Lower leg skin (tissue), 4 donors: Measurements from ENCODE around the gene GRHL3. TPM values are rescaled to one million over a fixed set of nuclear protein-coding genes. Genes with fewer than 3 reads are reported as not detected.

Experiments
- DNase-seq, 2 donors: peaks; one replicate each; pipeline ENCODE4 v3.0.0-alpha.2; 2019; ENCODE audit warnings: low spot score in 2 of 2
- H3K4me3 ChIP-seq: fragments of 200-600 bp; sonication (generic); 2 replicates; pipeline ENCODE4 v1.5.1; 2017; ENCODE audit warnings: mild to moderate bottlenecking, low read depth; ENCODE audit not compliant: poor library complexity, severe bottlenecking
- CTCF ChIP-seq, 3 donors: fragments of 450-650 bp; IDR thresholded peaks; one replicate each; pipeline ENCODE4 v1.5.1; 2016; ENCODE audit warnings: antibody characterized with exemption in 3 of 3, mild to moderate bottlenecking in 3 of 3, moderate library complexity in 2 of 3
- POLR2A ChIP-seq, 2 donors: fragments of 450-650 bp; IDR thresholded peaks; one replicate each; pipeline ENCODE4 v1.6.1; 2016 to 2017; ENCODE audit warnings: antibody characterized with exemption in 2 of 2, mild to moderate bottlenecking in 1 of 2, moderate library complexity in 1 of 2
- WGBS, 2 donors: methylation state at CpG; one replicate each; pipeline ENCODE4 v1.1.5; 2018; 5-methylcytosine and 5-hydroxymethylcytosine counted together
- intact Hi-C: fragments of 100-400 bp; cut with DNase I; formaldehyde crosslinking; loops from one replicate; pipeline ENCODE4 v1.15.0; 2023; ENCODE audit warnings: low total_unique reads
- total RNA-seq, 4 donors: library from RNA; depleted of rRNA; stranded (reverse); fragments of >200 nt; gene quantifications; one replicate each; pipeline ENCODE4 v1.1.0, GENCODE V29; 2016

Gene GRHL3
- total RNA-seq, 4 donors from 2014 or later, result 141 to 205 (median 171) TPM

DNA sequence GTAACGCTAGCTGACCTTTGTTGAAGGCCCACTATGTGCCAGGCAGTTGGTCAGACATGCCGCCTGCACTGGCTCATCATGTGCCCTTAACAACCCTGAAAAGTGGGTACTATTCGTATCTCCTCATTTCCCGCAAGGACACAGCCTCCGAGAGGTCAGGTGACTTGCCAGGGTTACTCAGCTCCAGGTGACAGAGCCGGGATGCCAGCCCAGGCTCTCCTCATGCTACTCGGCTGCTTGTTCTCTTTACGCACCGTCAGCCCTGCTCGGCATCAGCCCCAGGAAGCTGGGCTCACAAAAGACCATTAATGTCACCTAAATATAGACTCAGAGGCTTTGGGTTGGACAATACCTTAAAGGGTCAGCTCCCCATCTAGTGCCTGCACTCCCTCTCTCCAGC, 29.0 kb downstream of the GRHL3 start:
- H3K4me3 ChIP-seq, result no peak overlapping the region
- intact Hi-C loops, result no loop called here
- DNase-seq, result no peak
- TF ChIP-seq CTCF (IDR thresholded peaks at IDR 0.05), result no peak
- TF ChIP-seq POLR2A (IDR thresholded peaks at IDR 0.05), result no peak
- 75 to 93% methylated on average over 10 of the region's 10 CpGs for WGBS, 2 donors

DNA sequence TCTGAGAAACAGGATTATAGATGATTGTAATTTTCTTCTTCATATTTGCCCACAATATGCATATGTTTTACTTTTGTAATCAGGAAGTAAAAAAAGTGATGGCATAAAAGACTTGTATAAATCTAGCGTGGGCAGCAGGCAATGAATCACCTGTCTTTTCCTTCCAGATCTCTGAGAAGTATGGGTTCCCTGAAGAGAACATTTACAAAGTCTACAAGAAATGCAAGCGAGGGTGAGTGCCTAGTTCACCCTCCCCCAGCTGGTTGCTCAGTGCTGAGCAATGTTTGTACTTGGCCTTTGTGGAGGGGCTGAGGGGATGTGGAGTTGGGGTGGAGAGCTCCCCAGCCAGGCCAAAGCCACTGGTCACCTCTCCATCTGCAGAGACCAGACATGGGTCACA, 30.7 kb downstream of the GRHL3 start:
- no peak for DNase-seq
- 79 to 89% methylated on average over 2 of the region's 2 CpGs for WGBS, 2 donors
- intact Hi-C loops, result no loop called here
- H3K4me3 ChIP-seq, result no peak overlapping the region
- no peak for TF ChIP-seq POLR2A (IDR thresholded peaks at IDR 0.05)

DNA sequence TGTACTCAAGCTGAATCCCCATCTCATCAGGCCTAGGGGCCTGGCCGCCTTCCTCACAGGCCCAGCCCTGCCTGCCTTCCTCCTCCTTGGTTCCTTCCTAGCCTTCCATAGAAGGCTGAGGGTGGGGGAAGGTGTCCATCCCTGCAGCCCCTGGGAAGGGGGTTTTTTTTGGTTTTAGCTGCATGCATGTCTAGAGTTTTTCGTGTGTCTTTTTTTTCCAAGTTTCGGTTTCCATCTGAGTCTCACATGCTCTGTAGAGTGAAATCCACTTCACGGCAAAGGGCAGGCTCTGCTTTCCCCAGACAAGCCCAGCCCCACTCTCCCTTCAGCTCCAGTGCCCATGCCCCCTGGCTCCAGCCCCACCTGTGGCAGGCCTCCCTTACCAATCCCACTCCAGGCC, 32.1 kb downstream of the GRHL3 start:
- DNase-seq, result no peak
- intact Hi-C loops, result no loop called here
- 83 to 88% methylated on average over 4 of the region's 4 CpGs for WGBS, 2 donors
- H3K4me3 ChIP-seq, result no peak overlapping the region
- TF ChIP-seq POLR2A (IDR thresholded peaks at IDR 0.05) (no peak), CTCF (IDR thresholded peaks at IDR 0.05) (no peak)

GRCh38 chr1:24351918-24352627, 32.9 kb downstream of the GRHL3 start:
- TF ChIP-seq CTCF (IDR thresholded peaks at IDR 0.05), result no peak
- no peak for TF ChIP-seq POLR2A (IDR thresholded peaks at IDR 0.05)
- intact Hi-C loops, result no loop called here
- no peak overlapping the region for H3K4me3 ChIP-seq
- no peak for DNase-seq
- WGBS, 2 donors, result 84 to 88% methylated on average over 7 of the region's 7 CpGs

- intact Hi-C loops, result no loop called here
- TF ChIP-seq CTCF (IDR thresholded peaks at IDR 0.05), result no peak
- 99% methylated on average over 4 of the region's 4 CpGs for WGBS, 2 donors
- H3K4me3 ChIP-seq, result no peak overlapping the region
- no peak for DNase-seq
Measured at GRCh38 chr1:24353292-24353891, 34.2 kb downstream of the GRHL3 start.

- 51 to 65% methylated on average over 3 of the region's 3 CpGs for WGBS, 2 donors
- intact Hi-C loops, result no loop called here
- TF ChIP-seq POLR2A (IDR thresholded peaks at IDR 0.05), result no peak
- TF ChIP-seq CTCF (IDR thresholded peaks at IDR 0.05), result no peak
- DNase-seq, result no peak
- H3K4me3 ChIP-seq, result no peak overlapping the region
Measured at GRCh38 chr1:24355466-24355865, 36.3 kb downstream of the GRHL3 start.
